Measurements from ENCODE around the gene IRS1.

Gene IRS1

GRCh38 chr2:226790011-226790410, 9.6 kb downstream of the IRS1 start:
- no peak for DNase-seq

- DNase-seq = no peak
Measured at GRCh38 chr2:226788881-226789490, 10.6 kb downstream of the IRS1 start.

- no peak for DNase-seq
Measured at GRCh38 chr2:226788064-226788463, 11.6 kb downstream of the IRS1 start.

GRCh38 chr2:226783885-226784284, 15.7 kb downstream of the IRS1 start:
- DNase-seq = no peak

- DNase-seq = no peak
Measured at GRCh38 chr2:226782092-226782713, 17.4 kb downstream of the IRS1 start.

- no peak for DNase-seq
Measured at GRCh38 chr2:226780431-226780830, 19.2 kb downstream of the IRS1 start.

GRCh38 chr2:226777611-226778010, 22.0 kb downstream of the IRS1 start:
- DNase-seq = no peak

- no peak for DNase-seq
Measured at GRCh38 chr2:226776104-226776503, 23.5 kb downstream of the IRS1 start.

- no peak for DNase-seq
Measured at GRCh38 chr2:226775032-226775509, 24.5 kb downstream of the IRS1 start.

GRCh38 chr2:226773291-226773690, 26.3 kb downstream of the IRS1 start:
- DNase-seq = no peak

GRCh38 chr2:226772389-226773179, 27.0 kb downstream of the IRS1 start:
- no peak for DNase-seq

- no peak for DNase-seq
Measured at GRCh38 chr2:226771067-226771466, 28.6 kb downstream of the IRS1 start.

- no peak for DNase-seq
Measured at GRCh38 chr2:226767056-226767813, 32.4 kb downstream of the IRS1 start.

- no peak for DNase-seq
Measured at GRCh38 chr2:226766352-226767055, 33.1 kb downstream of the IRS1 start.

- no peak for DNase-seq
Measured at GRCh38 chr2:226763320-226763719, 36.3 kb downstream of the IRS1 start.

GRCh38 chr2:226761195-226761583, 38.4 kb downstream of the IRS1 start:
- no peak for DNase-seq

- DNase-seq = no peak
Measured at GRCh38 chr2:226760412-226761194, 39.0 kb downstream of the IRS1 start.

GRCh38 chr2:226759768-226760167, 39.9 kb downstream of the IRS1 start:
- DNase-seq = no peak

GRCh38 chr2:226758921-226759640, 40.5 kb downstream of the IRS1 start:
- no peak for DNase-seq

GRCh38 chr2:226756131-226756530, 43.5 kb downstream of the IRS1 start:
- DNase-seq = no peak

- DNase-seq = no peak
Measured at GRCh38 chr2:226755631-226756030, 44.0 kb downstream of the IRS1 start.
